ENCODE data around the gene CCDC187.
A peak's percentile ranks its signal among the peaks of the same experiment; 100 is the strongest.
"Not testable (repeated sequence)": the region's sequence is repeated elsewhere in the genome, so short reads cannot be mapped to it uniquely, and the experiment has no call there.

Gene CCDC187

GRCh38 chr9:136273244-136273865 is 30.5 kb downstream of the CCDC187 start:
- DNase-seq, result no peak

GRCh38 chr9:136270173-136270705 is 33.7 kb downstream of the CCDC187 start:
- DNase-seq, result no peak

DNA sequence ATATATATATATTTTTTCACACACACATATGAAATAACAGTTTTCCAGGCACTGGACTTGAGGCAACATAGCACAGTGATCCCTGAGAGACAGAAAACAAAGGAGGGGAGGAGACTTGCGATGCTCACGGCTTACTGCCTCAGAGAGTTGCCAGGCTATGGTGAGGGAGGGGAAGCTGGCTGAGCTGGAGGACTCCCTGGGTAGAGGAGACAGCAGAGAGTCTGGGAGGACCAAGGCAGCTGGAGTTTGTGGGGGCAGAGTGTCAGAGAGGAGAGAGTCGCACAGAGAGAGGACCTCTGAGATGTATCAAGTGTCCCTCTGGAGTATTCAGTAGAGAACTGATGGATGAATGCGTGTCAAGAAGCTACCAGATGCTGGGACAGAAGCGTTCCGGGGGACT is 35.2 kb downstream of the CCDC187 start:
- no peak for DNase-seq

- peak in 2 of 56 donors; percentile 4 to 24 for DNase-seq
Observed at GRCh38 chr9:136268318-136268717, 35.6 kb downstream of the CCDC187 start.

- peak in 55 of 56 donors; percentile 19 to 88 (median 71) for DNase-seq
Observed at GRCh38 chr9:136267261-136268111, 36.4 kb downstream of the CCDC187 start.

GRCh38 chr9:136266641-136267040 is 37.3 kb downstream of the CCDC187 start:
- DNase-seq, result not testable (repeated sequence)

DNA sequence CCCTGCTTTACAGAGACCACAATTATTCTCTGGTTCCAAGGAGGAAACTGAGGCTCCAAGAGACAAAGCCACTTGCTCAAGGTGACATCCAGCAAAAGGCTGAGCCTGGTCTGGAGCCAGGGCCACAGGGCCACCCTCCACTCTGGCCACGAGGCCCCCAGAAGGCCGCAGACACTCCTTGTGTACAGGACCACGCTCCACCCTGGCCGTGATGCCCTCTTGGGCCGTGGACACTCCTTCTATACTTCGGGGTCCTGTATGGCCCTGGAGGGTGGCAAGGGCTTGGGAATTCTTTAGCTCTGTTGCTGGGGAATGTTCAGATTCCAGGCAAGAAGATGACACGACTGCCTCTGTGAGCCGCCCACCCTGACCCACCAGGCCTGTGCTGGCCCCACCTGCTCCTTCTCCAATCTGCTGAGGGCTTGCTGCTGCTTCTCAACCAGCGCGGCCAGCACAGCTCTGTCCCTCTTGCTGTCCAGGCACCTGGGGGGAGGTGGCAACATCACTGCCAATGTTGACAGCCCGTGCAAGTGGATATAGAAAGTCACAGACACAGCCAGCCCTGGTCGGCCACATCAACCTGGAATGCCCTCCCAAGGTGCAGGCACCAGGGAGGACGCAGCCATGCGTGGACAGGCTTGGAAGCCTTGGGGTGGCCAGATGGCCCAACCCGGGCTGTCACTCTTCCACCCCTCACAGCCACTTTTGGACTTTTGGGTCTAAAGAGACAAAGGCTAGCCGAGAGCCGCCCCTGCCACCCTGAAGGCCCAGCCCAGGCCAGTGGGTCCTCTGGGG is 38.1 kb downstream of the CCDC187 start:
- DNase-seq, result no peak

GRCh38 chr9:136264441-136265405 is 39.2 kb downstream of the CCDC187 start:
- DNase-seq, result no peak

- no peak for DNase-seq
Observed at GRCh38 chr9:136264031-136264430, 39.9 kb downstream of the CCDC187 start.

DNA sequence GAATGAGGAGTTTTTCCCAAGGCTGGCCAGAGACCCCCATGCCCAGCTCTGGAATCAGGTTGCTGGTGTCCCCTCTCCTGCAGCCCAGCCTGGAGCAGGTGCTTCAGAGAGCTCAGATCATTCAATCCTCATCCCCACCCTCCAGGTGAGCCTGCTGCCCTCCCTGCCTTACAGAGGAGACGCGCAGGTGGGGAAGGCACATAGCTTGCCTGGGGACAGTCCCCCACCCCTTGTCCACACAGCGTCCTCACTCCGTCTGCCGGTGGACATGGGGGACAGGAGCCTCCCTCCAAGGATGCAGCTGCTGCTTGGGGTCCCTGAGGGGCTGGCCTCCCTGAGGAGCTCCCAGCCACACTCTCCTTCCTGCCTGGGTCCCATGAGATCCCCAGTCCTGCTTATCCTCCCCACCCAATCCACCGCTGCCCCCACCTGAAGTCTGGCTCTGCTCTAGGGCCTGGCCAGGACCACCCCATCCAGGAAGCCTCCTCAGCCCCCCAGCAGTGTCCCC is 41.2 kb downstream of the CCDC187 start:
- no peak for DNase-seq

GRCh38 chr9:136261686-136262430 is 42.0 kb downstream of the CCDC187 start:
- no peak for DNase-seq

DNA sequence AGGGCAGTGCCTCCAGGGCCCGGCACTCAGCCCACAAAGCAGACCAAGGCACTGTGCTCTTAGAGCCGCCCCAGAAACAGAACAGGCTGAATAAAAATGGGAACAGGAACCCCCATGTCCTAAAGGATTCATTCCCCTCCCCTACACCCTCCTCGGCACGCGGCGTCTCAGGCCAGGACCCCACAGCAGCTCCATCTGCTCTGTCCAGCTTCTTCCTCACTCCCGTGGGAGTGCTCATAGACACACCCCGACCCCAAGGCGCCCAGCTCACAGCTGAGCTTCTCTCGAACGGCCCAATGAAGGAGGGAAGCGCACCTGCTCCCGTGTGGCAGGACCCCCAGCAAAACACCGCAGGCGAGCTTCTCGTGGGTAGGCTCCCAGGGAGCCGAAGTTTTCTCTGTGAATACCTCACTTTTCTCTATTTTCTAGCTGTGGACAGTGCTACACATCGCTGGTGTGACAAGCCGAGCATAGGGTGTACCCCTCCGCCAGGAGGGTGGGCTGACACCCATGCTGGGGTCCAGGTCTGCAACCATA is 42.9 kb downstream of the CCDC187 start:
- no peak for DNase-seq

DNA sequence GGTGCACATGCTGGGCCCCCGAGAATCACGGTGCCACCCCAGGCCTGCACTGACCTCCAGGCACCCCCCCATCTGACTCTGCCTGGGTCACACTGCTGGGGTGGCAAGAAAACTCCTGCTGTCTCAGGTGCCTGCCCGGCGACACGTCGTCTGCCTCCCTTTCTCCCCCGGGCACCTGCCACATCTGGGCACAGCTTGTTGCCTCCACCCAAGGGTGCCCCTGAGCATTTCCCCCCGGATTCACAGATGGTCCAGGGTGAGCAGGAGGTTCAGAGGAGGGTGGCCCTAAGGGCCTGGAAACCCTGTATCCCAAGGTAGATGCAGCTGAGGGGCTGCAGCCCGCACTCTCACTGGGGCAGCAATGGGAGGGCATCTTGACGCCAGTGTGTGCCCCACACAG is 43.4 kb downstream of the CCDC187 start:
- DNase-seq, result no peak

- no peak for DNase-seq
Observed at GRCh38 chr9:136259836-136260235, 44.1 kb downstream of the CCDC187 start.

DNA sequence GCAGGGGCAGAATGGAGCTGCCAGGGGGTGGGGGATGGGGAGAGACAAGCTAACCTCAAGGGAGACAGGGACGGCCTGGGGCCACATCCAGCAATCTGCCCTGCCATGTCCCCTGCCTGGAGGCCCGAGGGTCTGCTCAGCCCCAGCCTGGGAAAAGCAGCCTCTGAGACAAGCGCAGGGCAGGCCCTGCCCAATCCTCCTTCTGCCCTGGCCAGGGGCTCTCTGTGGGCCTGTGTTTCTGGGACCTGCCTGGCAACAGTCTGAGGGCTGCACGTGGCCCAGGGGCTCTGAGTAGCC is 44.4 kb downstream of the CCDC187 start:
- no peak for DNase-seq

DNA sequence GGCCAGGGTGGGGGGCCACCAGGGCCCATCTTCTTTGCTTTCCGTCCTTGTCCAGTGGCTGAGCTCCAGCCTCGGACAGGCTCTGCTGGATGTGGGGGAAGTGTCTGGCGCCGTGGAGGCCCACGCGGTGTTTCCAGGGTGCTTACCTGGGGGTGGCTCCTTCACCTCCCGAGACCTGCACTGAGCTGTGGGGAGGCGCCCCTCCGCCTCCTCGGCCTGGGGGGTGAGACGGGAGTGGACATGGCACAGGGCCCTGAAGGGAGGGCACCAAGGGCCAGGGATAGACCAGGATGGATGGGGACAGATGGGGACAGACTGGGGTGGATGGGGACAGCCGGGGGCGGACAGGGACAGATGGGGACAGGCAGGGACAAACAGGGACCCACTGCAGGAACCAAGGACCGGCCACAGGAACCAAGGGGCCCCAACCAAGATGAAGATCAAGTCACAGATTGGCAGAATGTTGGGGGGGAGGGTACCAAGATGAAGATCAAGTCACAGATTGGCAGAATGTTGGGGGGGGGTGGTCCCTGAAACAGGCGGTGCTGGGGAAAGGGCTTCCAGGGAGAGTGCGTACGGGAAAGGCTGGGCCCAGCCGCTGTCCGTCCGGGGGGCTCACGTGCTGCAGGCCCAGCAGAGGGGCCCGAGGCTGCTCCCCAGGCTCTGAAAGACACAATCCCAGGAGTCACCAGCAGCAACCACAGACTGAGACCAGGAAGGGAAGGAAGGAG is 44.9 kb downstream of the CCDC187 start:
- DNase-seq, result no peak

- DNase-seq, result no peak
Observed at GRCh38 chr9:136258299-136258625, 45.6 kb downstream of the CCDC187 start.

- no peak for DNase-seq
Observed at GRCh38 chr9:136257381-136258298, 46.3 kb downstream of the CCDC187 start.

All from nucleus accumbens (tissue), 56 donors.